GM12878 (cell line): ENCODE measurements around the gene NAT14. TPM values are rescaled to one million over a fixed set of nuclear protein-coding genes. Genes with fewer than 3 reads are reported as not detected.

Experiments
- ASH2L ChIP-seq: fragments of 300-600, 200-600 bp; sonication (generic); IDR thresholded peaks from 2 replicates; pipeline ENCODE4 v1.6.1; 2017; ENCODE audit warnings: low read depth, mild to moderate bottlenecking, borderline replicate concordance
- ATF2 ChIP-seq: IDR thresholded peaks from 2 replicates; pipeline ENCODE4 v1.6.1; 2012; ENCODE audit warnings: low read length, inconsistent platforms
- ATF3 ChIP-seq: IDR thresholded peaks from 2 replicates; pipeline ENCODE4 v1.6.1; 2011; ENCODE audit warnings: low read depth, mild to moderate bottlenecking, low read length, moderate library complexity, borderline replicate concordance; ENCODE audit errors: extremely low read depth
- CHD1 ChIP-seq: IDR thresholded peaks from 2 replicates; pipeline ENCODE4 v1.6.1; 2012; ENCODE audit warnings: low read depth, low read length, improper control_type of control experiment
- EED ChIP-seq: sonication (generic); IDR thresholded peaks from 2 replicates; pipeline ENCODE4 v1.6.1; 2016; ENCODE audit warnings: antibody characterized with exemption, low read depth
- FOS ChIP-seq: IDR thresholded peaks from 3 replicates; pipeline ENCODE4 v1.6.1; 2011; ENCODE audit warnings: borderline replicate concordance; ENCODE audit not compliant: insufficient read length; ENCODE audit errors: extremely low read depth
- KLF5 ChIP-seq: fragments of 450-650 bp; IDR thresholded peaks from 2 replicates; pipeline ENCODE4 v1.6.1; 2014; ENCODE audit warnings: mild to moderate bottlenecking; ENCODE audit not compliant: partially characterized antibody
- MAX ChIP-seq: IDR thresholded peaks from 2 replicates; pipeline ENCODE4 v1.6.1; 2012; ENCODE audit warnings: low read depth, low read length, improper control_type of control experiment
- MTA2 ChIP-seq: fragments of 450-650 bp; IDR thresholded peaks from 2 replicates; pipeline ENCODE4 v1.6.1; 2016; ENCODE audit warnings: low read depth, mild to moderate bottlenecking, moderate library complexity
- MYC ChIP-seq: IDR thresholded peaks from 2 replicates; pipeline ENCODE4 v1.6.1; 2011; ENCODE audit warnings: mild to moderate bottlenecking, low read length, moderate library complexity, inconsistent platforms; ENCODE audit not compliant: insufficient read depth, insufficient replicate concordance, insufficient read length, severe bottlenecking
- NFYB ChIP-seq: IDR thresholded peaks from 2 replicates; pipeline ENCODE4 v1.6.1; 2011; ENCODE audit warnings: low read depth, mild to moderate bottlenecking, low read length, improper control_type of control experiment, moderate library complexity; ENCODE audit not compliant: insufficient read depth
- POLR2A ChIP-seq: IDR thresholded peaks from 2 replicates; pipeline ENCODE4 v1.6.1; 2011; ENCODE audit warnings: low read depth, mild to moderate bottlenecking, low read length
- POU2F2 ChIP-seq: IDR thresholded peaks from 3 replicates; pipeline ENCODE4 v1.6.1; 2011; ENCODE audit warnings: low read depth, mild to moderate bottlenecking, low read length, borderline replicate concordance
- RFX5 ChIP-seq: IDR thresholded peaks from 2 replicates; pipeline ENCODE4 v1.6.1; 2011; ENCODE audit warnings: low read depth, low read length, improper control_type of control experiment
- SMAD1 ChIP-seq: fragments of 450-650 bp; IDR thresholded peaks from 2 replicates; pipeline ENCODE4 v1.6.1; 2018; ENCODE audit warnings: mild to moderate bottlenecking, low read depth; ENCODE audit not compliant: partially characterized antibody
- SMAD5 ChIP-seq: IDR thresholded peaks from 2 replicates; pipeline ENCODE4 v1.6.1; 2016; ENCODE audit warnings: antibody characterized with exemption, low read depth
- ZNF687 ChIP-seq: fragments of 450-650 bp; IDR thresholded peaks from 2 replicates; pipeline ENCODE4 v1.6.1; 2017; ENCODE audit warnings: mild to moderate bottlenecking, moderate library complexity
- polyA plus RNA-seq, 11 experiments: library from polyadenylated mRNA; depleted of rRNA in 4 of 11; unstranded in 6 of 11; stranded (reverse) in 5 of 11; fragments of >200 nt; fragmentation: Nextera tagmentation in 4 of 11; fragmentation: Illumina TruSeq in 1 of 11; extraction: Ambion mirVana in 4 of 11; extraction: Trizol in 1 of 11; gene quantifications; 1 replicate in 1 of 11; 2 replicates in 10 of 11; pipeline versions ENCODE4 v1.2.1 to v1.2.3, GENCODE V29; 2011 to 2016; ENCODE audit warnings: inconsistent platforms in 2 of 11, missing spikeins in 2 of 11, low read depth in 1 of 11
- total RNA-seq, 4 experiments: library from RNA; depleted of rRNA in 3 of 4; stranded (reverse); fragments of >200 nt in 3 of 4; fragmentation: Illumina TruSeq in 1 of 4; extraction: Trizol in 1 of 4; gene quantifications; 2 replicates each; pipeline versions ENCODE4 v1.2.1 to v1.2.3, GENCODE V29; 2013 to 2021
- TF ChIP-seq, protein P1 (sequence below): IDR thresholded peaks from 2 replicates; pipeline ENCODE4 v1.6.1; 2012; ENCODE audit warnings: mild to moderate bottlenecking, low read depth, low read length
- TF ChIP-seq, protein P2 (sequence below): fragments of 150-350 bp; IDR thresholded peaks from 2 replicates; pipeline ENCODE4 v1.6.1; 2014; ENCODE audit warnings: mild to moderate bottlenecking, low read depth, low read length

NAT14 gene
- total and polyA plus RNA-seq, 10 of the 15 experiments (the other 5 are each of a cell fraction or from before 2014, with no cell fraction given), result 0.87 to 23.6 (median 9.7) TPM

- TF ChIP-seq ZNF687, result 0 out of 2 replicates have a peak, but pooled peaks have one; percentile 21
- TF ChIP-seq SMAD1, result no peak
- TF ChIP-seq, protein P1, sequence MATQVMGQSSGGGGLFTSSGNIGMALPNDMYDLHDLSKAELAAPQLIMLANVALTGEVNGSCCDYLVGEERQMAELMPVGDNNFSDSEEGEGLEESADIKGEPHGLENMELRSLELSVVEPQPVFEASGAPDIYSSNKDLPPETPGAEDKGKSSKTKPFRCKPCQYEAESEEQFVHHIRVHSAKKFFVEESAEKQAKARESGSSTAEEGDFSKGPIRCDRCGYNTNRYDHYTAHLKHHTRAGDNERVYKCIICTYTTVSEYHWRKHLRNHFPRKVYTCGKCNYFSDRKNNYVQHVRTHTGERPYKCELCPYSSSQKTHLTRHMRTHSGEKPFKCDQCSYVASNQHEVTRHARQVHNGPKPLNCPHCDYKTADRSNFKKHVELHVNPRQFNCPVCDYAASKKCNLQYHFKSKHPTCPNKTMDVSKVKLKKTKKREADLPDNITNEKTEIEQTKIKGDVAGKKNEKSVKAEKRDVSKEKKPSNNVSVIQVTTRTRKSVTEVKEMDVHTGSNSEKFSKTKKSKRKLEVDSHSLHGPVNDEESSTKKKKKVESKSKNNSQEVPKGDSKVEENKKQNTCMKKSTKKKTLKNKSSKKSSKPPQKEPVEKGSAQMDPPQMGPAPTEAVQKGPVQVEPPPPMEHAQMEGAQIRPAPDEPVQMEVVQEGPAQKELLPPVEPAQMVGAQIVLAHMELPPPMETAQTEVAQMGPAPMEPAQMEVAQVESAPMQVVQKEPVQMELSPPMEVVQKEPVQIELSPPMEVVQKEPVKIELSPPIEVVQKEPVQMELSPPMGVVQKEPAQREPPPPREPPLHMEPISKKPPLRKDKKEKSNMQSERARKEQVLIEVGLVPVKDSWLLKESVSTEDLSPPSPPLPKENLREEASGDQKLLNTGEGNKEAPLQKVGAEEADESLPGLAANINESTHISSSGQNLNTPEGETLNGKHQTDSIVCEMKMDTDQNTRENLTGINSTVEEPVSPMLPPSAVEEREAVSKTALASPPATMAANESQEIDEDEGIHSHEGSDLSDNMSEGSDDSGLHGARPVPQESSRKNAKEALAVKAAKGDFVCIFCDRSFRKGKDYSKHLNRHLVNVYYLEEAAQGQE, result no peak
- TF ChIP-seq MAX, result no peak
- no peak; the same call in 2 of the 3 replicates for TF ChIP-seq POU2F2
- TF ChIP-seq ASH2L, result no peak
- no peak for TF ChIP-seq MYC
- no peak for TF ChIP-seq ATF2
- TF ChIP-seq ATF3, result no peak
- TF ChIP-seq EED, result no peak
- TF ChIP-seq, protein P2, sequence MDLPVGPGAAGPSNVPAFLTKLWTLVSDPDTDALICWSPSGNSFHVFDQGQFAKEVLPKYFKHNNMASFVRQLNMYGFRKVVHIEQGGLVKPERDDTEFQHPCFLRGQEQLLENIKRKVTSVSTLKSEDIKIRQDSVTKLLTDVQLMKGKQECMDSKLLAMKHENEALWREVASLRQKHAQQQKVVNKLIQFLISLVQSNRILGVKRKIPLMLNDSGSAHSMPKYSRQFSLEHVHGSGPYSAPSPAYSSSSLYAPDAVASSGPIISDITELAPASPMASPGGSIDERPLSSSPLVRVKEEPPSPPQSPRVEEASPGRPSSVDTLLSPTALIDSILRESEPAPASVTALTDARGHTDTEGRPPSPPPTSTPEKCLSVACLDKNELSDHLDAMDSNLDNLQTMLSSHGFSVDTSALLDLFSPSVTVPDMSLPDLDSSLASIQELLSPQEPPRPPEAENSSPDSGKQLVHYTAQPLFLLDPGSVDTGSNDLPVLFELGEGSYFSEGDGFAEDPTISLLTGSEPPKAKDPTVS, result no peak
- TF ChIP-seq RFX5, result no peak; the same call in 1 of the 2 replicates
- TF ChIP-seq SMAD5, result no peak
- no peak for TF ChIP-seq MTA2
- TF ChIP-seq NFYB, result no peak
- TF ChIP-seq FOS, result no peak
- TF ChIP-seq KLF5, result no peak
- TF ChIP-seq POLR2A, result no peak
- no peak for TF ChIP-seq CHD1
These were observed 22.9 kb upstream of the NAT14 start (continued) for GRCh38 chr19:55461974-55462626.
